Measurements from ENCODE around the gene ANXA6. TPM values are rescaled to one million over a fixed set of nuclear protein-coding genes. Genes with fewer than 3 reads are reported as not detected.

ANXA6 gene
- total RNA-seq, 1 experiment from 2014 or later = 98.2 TPM

DNA sequence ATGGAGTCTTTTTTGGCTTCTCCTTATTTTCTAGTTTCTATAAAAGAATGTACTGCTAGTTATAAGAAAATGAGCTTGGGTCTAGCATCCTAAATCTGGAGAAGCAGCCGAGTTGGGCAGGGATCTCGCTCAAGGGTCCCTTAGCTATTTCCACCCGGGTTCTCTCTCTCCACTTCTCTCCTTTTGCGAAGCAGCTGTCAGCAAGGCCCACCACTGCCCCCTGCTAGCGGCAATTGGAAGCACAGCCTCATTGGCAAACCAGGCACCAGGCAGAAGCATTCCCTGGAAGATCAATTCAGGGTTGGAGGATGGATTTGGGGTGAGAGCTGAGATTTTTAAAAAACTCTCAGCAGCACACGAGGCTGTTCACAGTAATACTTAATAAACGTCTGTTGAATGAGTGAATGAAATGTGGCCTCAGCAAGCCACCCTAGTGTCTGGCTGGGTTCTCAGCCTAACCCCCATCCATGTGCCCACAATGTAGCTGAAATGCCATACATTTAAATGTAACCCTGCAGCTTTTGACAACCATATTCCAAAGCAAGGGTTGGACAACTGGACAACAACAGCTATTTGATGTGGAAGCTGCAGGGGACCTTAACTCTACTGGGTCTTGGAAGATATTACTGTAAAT, 42.2 kb downstream of the ANXA6 start:
- peak; percentile 48 for DNase-seq (ENCODE audit: low read depth)
- in situ Hi-C loops (cut with HindIII; ENCODE audit: low pct_unique_long_range_greater_than_20kb, low sequenced_read_pairs) = no loop called here

- in situ Hi-C loops (cut with HindIII; ENCODE audit: low pct_unique_long_range_greater_than_20kb, low sequenced_read_pairs) = no loop called here
- DNase-seq (ENCODE audit: low read depth) = no peak
These were observed 43.9 kb downstream of the ANXA6 start for GRCh38 chr5:151113651-151114050.

- in situ Hi-C loops (cut with HindIII; ENCODE audit: low pct_unique_long_range_greater_than_20kb, low sequenced_read_pairs) = no loop called here
- DNase-seq (ENCODE audit: low read depth) = no peak
These were observed 46.6 kb downstream of the ANXA6 start for GRCh38 chr5:151110992-151111391.

DNA sequence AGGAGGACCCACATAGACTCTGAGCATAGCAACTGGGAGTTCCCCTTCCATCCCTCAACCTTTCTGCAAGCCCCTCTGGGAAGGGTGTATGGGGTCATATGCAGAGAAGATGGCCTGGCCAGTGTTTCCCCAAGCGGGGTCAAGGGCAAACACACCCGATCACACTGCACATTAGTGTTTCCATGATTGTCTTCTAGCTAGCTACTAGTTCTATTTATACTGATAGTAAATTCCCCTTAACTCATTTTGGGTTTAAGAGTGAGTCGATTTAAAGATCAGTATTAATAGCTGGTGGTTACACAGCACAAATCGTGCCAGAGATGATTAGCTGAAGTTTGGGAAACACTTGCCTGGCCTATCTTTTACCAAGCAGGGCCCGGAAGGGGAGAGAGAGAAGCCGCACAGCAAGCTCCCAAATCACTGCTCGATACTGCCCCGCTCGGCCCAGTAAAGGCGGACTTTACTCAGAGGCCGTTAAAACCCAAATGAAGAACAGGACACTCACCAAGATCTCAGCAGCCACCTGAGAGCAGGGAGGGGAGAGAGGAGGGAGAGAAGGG, 47.4 kb downstream of the ANXA6 start:
- in situ Hi-C loops (cut with HindIII; ENCODE audit: low pct_unique_long_range_greater_than_20kb, low sequenced_read_pairs) = no loop called here
- no peak for DNase-seq (ENCODE audit: low read depth)

DNA sequence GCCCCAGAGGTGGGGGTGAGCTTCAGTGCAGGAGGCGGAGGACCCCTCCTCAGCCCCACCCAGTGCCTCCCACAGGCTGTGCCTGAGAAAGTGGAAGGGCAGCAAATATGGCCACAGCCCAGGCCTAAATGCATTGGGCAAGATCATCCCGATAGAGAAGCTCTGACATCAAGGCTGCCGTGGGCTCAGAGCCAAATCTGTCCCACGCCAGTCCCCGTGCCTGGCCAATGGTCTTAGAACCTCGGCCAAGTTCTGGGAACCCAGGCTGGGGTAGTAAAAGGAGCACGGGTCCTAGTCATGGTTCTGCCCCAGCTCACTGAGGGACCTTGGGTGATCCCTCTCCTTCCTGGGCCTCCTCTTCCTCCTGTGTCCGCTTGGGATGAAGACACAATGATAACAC, 49.0 kb downstream of the ANXA6 start:
- DNase-seq (ENCODE audit: low read depth) = no peak
- in situ Hi-C loops (cut with HindIII; ENCODE audit: low pct_unique_long_range_greater_than_20kb, low sequenced_read_pairs) = no loop called here

- in situ Hi-C loops (cut with HindIII; ENCODE audit: low pct_unique_long_range_greater_than_20kb, low sequenced_read_pairs) = no loop called here
- DNase-seq (ENCODE audit: low read depth) = no peak
These were observed 49.6 kb downstream of the ANXA6 start for GRCh38 chr5:151107738-151108520.

- DNase-seq (ENCODE audit: low read depth) = no peak
- in situ Hi-C loops (cut with HindIII; ENCODE audit: low pct_unique_long_range_greater_than_20kb, low sequenced_read_pairs) = no loop called here
These were observed 50.5 kb downstream of the ANXA6 start for GRCh38 chr5:151107084-151107483.

DNA sequence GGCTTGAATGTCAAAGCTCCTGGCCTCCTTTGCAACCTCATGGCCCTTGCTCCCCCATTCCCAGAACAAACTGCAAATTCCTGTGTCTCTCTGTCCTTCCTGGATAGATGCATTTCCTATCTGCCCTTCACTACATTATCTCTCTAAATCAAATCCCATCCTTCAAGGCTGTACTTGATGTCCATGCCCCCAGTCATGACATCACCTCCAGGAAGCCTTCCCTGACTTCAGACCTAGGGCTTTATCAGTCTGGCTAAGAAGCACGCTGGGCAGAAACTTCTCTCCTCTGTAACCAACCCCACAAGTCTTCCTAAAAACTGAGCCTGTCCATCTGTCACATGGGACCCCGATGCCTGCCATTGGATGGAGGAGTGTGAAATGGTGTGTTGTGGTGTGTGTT, 51.1 kb downstream of the ANXA6 start:
- in situ Hi-C loops (cut with HindIII; ENCODE audit: low pct_unique_long_range_greater_than_20kb, low sequenced_read_pairs) = no loop called here
- DNase-seq (ENCODE audit: low read depth) = no peak

DNA sequence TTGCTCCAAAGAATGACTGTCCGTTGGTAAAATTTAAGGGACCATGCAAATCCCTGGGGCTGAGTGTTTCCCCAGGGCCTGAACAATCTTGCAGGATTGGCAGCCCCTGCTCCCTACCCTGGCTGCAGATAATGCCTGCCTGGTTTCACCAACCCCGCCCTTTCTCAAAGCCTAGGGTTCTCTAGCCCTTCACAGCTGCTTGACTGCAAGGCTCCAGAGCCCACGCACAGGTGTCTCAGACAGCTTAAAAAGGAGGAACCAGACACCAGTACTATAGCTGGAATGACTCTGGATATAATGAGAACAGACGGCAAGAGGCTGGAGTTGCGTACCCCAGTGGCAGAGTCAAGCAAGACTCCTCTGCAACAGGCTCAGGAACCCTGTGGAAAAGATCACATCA, 51.5 kb downstream of the ANXA6 start:
- in situ Hi-C loops (cut with HindIII; ENCODE audit: low pct_unique_long_range_greater_than_20kb, low sequenced_read_pairs) = no loop called here
- no peak for DNase-seq (ENCODE audit: low read depth)

GRCh38 chr5:151105561-151105960, 52.0 kb downstream of the ANXA6 start:
- in situ Hi-C loops (cut with HindIII; ENCODE audit: low pct_unique_long_range_greater_than_20kb, low sequenced_read_pairs) = no loop called here
- no peak for DNase-seq (ENCODE audit: low read depth)

DNA sequence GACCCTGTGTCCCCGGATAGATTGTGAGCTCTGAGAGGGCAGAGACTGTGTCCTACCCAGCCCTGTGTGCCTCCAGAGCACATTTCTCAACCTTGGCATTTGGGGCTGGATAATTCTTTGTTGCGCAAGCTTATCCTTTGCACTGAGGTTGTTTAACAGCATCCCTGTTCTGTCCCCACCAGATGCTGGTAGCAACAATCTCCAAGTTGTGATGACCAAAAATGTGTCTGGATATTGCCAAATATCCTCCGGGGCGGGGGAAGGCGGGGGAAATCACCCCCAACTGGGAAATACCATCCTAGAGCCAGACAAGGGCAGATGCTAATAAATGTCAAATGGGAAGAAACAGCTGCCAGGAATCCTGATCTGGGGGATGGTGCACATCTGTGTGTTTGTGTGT, 52.8 kb downstream of the ANXA6 start:
- no peak for DNase-seq (ENCODE audit: low read depth)
- in situ Hi-C loops (cut with HindIII; ENCODE audit: low pct_unique_long_range_greater_than_20kb, low sequenced_read_pairs) = no loop called here

- DNase-seq (ENCODE audit: low read depth) = no peak
- in situ Hi-C loops (cut with HindIII; ENCODE audit: low pct_unique_long_range_greater_than_20kb, low sequenced_read_pairs) = no loop called here
These were observed 55.8 kb downstream of the ANXA6 start for GRCh38 chr5:151101746-151102145.

DNA sequence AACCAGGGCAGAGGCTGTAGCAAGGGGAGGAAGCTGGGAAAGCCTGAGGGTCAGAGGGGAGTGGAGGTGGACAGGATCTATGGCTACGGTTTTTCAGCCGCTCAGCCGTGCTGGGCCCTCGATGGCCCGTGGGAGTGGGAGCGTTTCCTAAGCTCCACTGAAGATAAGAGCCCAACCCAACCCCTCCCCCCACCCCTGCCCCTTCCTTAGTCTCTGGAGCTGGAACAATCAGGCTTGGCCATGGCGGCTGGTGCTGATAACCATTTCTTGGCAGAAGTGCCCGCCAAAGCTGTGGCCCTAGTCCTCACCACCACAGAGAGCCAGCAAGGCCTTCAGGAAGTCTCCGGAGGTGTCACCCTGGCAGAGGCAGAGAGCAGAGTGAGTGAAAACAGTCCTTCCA, 56.4 kb downstream of the ANXA6 start:
- no peak for DNase-seq (ENCODE audit: low read depth)
- in situ Hi-C loops (cut with HindIII; ENCODE audit: low pct_unique_long_range_greater_than_20kb, low sequenced_read_pairs) = no loop called here

GRCh38 chr5:151100681-151101080, 56.9 kb downstream of the ANXA6 start:
- no peak for DNase-seq (ENCODE audit: low read depth)
- in situ Hi-C loops (cut with HindIII; ENCODE audit: low pct_unique_long_range_greater_than_20kb, low sequenced_read_pairs) = no loop called here

GRCh38 chr5:151098768-151099121, 58.8 kb downstream of the ANXA6 start:
- in situ Hi-C loops (cut with HindIII; ENCODE audit: low pct_unique_long_range_greater_than_20kb, low sequenced_read_pairs) = no loop called here

GRCh38 chr5:151097820-151098767, 59.5 kb downstream of the ANXA6 start:
- DNase-seq (ENCODE audit: low read depth) = no peak
- in situ Hi-C loops (cut with HindIII; ENCODE audit: low pct_unique_long_range_greater_than_20kb, low sequenced_read_pairs) = no loop called here

More at GRCh38 chr5:151098768-151099121, 58.8 kb downstream of the ANXA6 start:
- DNase-seq (ENCODE audit: low read depth) = no peak

- no peak for DNase-seq (ENCODE audit: low read depth)
- in situ Hi-C loops (cut with HindIII; ENCODE audit: low pct_unique_long_range_greater_than_20kb, low sequenced_read_pairs) = no loop called here
These were observed 60.5 kb downstream of the ANXA6 start for GRCh38 chr5:151097061-151097460.

- in situ Hi-C loops (cut with HindIII; ENCODE audit: low pct_unique_long_range_greater_than_20kb, low sequenced_read_pairs) = no loop called here
- no peak for DNase-seq (ENCODE audit: low read depth)
These were observed 61.6 kb downstream of the ANXA6 start for GRCh38 chr5:151096001-151096373.
